GM19467 (cell line): ENCODE data around the gene ZNF740.

Source experiments
- ATAC-seq: cut with Tn5 transposase; IDR thresholded peaks from one replicate; pipeline ENCODE4 v1.9.1; 2021; ENCODE audit warnings: mild to moderate bottlenecking, moderate library complexity; ENCODE audit not compliant: unreplicated experiment

The ZNF740 gene

DNA sequence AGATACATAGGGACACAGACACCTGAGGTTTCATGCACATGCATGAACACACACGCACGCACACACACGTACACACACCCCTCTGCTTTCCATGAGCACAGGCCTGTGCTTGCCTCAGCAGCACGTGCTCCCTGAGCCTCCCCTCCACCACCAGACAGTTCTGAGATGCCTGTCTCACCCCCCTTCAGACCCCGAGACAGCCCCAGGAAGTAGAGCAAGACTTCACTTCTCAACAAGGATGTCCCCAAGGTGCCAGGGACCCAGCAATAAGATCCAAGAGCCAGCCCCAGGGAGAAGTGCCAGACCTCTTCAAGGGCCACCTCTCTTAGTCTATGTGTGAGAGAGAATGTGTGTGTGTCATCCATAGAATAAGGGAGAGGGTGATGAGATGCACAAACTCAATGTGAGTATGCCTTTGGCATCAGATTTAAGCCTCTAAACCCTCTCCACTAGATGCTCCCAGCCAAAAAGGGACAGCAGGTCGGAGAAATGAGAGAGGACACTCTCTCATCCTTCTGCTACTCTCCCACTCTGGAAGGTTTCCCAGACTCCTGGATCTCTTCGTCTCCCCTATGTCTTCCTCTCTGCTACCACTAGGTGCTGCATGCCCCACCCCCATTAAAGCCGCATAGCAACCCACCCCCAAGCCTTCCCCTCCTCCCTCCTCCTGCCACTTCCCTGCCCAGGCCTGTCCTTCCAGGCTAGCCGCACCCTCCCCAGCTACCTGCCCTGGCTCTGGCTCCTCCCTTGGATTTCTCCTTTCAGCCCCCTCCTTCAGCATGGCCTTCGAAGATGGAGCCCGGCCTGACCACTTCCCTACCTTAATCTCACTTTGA, 43.8 kb downstream of the ZNF740 start:
- ATAC-seq: no peak

DNA sequence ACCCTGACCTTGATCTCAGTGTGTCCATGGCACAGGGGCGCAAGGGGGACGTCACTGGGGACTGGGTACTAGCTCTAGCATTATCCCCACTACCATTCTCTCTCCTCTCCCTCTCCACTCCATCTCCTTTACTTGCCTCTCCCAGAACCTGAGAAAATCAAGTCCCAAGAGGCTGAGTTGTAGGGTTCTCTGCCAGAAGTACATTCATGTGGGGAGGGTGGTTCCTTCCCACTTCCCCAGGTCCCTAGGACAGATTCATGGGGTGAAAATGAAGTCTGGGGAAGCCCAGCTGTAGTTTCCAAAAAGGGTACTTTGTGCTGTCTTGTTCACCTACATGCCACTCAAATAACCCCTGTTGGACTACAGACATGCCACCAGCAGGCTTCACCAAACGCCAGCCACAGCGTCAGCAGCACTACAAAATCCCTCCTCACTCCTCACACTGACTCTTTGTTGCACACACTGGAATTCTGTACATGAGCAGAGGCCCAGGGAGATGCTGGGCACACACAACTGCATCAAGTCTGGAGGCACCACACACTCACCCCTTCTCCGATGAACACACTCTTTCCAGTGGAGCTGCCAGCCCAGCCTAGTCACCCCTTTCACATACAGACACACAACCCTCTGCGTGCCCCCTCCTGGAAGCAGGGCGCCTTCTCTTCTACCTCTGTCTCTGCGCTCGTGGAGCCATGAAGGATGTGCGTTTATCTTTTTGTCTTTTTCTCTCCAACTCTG, 44.5 kb downstream of the ZNF740 start:
- ATAC-seq: no peak

DNA sequence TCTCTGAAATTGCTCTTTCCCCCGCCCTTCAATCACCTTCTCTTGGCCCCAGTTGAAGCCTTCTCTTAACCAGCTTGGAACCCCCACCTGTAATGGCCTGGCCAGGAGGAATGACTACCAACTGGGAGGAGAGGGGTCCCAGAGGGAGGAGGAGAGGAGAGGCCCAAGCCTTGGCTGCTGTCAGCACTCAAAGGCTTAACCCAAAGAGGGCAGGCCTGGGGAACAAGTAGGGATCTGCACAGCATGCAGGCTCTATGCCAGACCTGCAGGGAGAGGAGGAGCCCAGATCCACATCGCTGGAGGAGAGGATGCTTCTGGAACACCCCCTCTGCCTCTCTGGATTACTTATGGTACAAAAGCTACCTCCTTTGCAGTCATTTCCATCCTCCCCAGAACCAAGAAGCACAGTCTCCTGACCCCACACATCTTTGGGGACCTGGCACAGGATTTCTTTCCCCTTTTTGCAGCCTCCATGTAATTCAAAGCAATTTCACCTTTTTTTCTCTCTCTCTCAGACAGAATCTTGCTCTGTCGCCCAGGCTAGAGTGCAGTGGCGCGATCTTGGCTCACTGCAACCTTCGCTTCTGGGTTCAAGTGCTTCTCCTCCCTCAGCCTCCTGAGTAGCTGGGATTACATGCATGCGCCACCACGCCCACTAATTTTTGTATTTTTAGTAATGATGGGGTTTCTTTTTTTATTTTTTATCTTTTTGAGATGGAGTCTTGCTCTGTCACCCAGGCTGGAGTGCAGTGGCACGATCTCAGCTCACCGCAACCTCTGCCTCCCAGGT, 45.3 kb downstream of the ZNF740 start:
- ATAC-seq: no peak

DNA sequence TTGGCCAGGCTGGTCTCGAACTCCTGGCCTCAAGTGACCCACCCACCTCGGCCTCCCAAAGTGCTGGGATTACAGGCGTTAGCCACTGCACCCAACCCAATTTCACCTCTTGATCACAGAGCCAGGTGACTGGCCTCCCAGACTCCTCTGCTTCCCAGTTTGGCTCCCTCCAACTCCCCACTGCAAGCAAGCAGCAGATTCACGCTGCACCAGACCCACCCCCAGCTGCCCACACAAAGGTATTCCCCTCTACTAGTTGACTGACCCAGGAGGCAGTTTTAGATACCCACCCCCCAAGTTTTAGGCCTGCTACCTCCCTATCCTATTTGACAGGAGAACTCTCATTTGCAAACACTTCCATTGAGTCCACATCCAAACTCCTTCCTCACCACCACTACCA, 46.3 kb downstream of the ZNF740 start:
- ATAC-seq: no peak

DNA sequence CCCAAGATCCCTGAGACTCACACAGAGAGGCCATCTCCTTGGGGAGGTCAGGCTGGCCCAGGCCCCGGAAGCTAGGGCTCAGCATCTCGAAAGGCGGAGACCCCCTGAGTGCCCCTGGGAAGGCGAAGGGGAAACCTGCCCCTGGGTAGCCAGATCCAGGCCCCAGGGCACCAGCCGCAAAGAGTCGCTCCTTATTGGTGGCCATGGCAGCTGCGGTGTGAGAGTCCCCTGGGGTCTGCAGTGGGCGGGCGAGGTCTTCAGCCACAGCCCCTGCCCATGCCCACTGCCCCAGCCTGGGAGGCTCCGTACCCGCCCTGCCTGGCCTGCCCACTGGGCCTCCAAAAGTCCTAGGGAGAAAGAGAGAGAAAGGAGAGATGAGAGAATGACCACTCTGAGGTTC, 46.8 kb downstream of the ZNF740 start:
- ATAC-seq: no peak

DNA sequence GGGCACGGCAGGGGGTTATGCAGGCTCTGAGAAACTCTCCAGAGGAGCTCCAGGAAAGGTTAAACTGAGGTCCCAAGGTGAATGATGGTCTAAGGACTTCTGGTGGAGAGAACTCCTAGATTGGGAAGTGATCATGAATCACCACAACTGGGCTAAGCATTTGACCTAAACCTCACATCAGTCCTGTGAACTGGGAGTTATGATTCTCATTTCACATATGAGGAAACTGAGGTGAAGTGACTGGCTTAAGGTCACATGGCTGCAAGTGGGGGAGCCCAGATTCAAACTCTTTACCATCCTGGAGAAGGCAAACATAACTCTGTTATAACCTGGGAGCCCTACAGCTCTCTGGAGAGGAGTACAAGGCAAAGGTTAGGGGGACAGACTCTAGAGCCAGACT, 47.3 kb downstream of the ZNF740 start:
- ATAC-seq: no peak

DNA sequence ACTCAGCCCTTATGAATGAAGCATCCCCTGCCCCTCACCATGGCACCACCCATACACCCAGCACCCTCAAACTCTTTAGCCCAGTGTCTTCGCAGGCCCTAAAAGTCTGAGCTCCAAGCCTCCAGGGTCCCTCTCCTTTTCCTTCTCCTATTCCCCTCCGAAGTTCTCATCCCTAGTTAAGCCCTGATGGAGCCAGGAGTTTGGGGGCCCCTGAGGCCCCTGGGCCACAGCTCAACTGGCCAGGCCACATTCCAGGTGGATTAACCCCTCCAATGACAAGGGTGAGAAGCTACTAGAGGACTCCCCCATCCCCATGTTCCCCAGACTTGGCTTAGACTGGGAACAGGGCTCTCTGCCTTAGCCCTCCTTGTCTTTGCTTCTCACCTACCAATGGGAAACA, 48.9 kb downstream of the ZNF740 start:
- ATAC-seq: no peak

DNA sequence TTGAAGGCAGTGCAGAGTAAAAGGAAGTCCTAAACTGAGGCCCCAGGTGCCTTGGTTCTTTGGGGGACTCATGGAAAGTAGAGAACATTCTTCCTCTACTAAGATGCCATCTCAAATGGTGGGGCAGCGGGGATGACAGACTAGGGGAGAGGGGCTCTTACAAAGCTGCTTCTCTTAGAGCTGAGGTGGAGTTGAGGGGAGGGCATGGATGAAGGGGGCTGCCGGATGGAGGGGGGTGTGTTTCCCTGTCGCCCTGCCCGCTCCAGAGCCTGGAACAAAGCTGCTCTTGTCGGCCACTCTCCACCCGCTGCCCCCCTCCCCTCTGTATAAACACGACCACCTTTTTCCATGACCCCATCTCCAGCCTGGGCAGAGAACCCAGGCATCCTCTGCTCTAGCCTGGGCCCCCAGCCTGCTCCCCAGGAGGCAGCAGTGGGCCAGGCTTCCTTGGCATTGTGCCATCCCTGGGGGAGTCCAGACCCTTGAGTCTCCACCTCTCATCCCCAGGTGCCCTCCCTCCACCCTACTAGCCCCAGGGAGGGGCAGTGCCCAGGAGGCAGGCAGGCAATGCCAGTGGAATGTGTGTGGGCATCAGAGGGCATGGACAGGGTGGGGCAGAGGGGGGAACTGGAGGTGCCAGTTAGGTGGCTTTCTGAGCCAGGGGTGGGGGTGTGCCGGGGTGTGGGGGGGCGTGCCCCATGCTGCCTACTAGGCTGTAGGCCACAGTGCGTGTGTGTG, 49.8 kb downstream of the ZNF740 start:
- ATAC-seq: no peak

DNA sequence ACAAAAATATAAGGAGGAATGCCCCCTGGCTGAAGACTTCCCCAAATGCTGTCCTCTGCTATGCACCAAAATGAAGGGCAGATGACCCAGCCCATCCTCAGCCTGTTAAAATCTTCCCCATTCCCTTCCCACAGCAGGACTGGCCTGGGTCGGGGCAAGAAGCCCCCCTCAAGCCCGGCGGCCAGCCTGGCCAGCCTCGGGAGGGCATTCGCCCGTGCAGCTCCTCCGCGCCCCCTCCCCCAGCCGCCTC, 51.1 kb downstream of the ZNF740 start:
- ATAC-seq: no peak

DNA sequence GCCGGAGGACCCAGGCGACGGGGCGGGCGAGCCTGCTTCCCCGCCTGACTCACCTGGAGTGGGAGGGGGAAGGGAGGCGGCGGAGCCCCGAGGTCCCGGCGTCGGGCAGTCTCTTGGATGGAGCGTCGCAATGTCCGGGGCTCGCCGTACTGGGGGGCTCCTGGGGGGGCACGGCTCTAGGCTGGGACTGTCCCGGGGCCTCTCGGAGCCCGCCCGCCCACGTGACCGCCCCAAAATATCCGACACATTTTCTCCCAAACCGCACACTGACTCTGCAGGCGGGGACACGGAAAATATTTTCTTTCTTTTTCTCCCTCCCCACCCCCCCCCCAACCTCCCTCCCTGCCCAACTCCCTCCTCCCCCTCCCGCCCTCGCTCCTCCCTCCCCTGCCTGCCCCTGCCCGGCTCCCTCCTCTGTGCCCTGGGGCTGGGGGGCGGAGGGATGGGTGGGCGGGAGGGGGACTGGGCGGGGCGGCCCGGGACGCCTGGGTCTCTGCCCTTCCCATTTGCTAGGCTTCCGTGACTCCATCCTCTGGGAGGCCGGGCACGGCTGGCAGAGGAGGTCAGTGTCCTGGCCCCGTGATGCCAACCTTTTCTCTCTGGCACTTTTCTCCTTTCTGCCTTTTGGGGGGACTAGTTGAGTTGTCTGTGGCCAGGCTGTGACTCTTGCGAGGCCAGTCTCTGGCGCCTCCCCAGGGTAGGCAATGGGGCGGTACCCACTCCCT, 51.6 kb downstream of the ZNF740 start, which contains the start of gene RARG:
TSS of gene RARG (minus strand) at position 289 of the 725 bp plus-strand sequence. CDS start 4,664 bp downstream, outside the sequence.
- no peak for ATAC-seq

DNA sequence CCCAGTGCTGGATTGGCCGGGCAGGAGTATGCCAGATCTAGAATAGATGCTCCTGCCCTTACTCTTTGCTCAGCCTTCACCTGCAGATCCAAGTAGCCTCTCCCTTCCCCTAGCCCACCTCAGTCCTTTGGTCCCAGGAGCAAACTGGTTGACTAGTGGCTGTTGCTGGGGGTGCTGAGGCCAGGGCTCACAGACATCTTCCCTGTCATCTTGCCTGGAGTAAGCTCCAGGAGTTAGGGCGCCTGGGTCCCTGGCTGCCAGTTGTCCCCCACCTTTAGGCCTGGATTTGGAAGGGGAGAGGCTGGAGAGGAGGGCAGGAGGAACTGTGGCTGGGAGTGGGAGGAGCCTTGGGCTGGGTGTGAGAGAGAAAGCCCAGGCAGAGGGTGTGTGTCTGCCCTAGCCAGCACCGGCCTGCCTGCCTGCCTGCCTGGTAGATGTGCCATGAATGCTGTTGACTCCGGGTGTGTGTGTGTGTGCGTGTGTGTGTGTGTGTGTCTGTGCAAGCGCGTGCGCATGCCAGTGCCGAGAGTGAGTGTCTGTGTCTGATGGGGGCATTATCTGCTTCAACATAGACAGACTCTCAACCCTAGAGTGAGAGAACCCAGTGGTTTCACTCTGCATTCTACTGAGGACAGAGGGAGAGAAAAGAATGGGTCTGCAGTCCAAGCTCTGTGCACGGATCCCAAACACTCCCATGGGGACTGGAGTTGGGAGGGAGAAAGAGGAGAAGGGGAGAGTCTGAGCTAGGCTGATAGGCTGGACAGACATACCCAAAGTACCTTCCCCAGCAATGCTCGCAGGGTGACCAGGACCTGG, 52.3 kb downstream of the ZNF740 start:
- ATAC-seq: no peak

DNA sequence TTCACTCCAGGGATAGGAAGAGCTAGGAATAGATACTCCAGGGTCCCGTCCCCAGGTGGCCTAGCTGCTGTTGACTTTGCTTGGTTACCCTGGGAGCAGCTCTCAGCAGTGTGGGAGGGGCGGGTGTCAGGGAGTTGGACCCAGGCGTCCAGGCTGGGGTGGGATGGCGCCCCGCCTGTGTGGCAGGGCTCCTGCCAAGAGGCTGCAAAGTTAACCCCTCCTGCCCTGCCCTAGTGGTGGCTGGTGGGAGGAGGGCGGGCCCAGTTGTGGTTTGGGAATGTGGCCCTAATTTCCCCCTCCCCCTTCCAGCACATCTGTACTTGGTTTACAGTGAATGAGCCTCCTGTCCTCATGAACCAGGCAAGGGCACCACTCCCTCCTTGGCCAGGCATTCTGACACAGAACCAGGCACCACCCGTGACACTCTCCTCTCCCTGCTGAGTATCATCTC, 53.2 kb downstream of the ZNF740 start:
- ATAC-seq: no peak

DNA sequence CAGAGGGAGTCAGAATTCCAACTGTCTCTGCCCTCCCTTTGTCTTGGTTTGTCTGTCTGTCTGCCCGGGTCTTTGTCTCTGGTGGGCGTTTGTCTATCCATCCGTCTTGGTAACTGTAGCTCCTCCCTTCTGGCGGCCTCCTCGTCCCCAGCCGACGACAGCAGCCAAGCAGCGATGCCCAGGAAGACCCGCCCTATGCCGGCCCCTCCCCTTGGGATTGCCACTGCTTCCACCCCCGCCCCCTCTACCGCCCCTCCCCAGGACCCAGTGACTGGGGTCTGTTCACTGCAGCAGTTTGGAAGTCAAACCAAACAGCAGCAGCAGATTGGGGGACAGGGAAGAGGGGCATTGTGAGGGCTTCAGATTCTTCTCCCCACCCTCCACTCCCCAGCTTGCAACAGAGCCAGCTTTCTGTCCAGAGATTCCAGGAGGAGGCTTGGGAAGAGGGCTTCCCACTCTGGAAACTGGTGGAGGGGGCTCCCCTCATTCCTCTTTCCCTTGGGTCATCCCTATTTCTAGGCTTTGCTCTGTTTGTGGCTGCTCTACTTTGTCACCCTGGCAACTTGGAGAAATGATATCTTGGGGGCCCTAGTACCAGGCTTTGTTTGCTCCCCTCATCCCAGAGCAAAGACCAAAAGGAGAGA, 53.9 kb downstream of the ZNF740 start:
- ATAC-seq: no peak

DNA sequence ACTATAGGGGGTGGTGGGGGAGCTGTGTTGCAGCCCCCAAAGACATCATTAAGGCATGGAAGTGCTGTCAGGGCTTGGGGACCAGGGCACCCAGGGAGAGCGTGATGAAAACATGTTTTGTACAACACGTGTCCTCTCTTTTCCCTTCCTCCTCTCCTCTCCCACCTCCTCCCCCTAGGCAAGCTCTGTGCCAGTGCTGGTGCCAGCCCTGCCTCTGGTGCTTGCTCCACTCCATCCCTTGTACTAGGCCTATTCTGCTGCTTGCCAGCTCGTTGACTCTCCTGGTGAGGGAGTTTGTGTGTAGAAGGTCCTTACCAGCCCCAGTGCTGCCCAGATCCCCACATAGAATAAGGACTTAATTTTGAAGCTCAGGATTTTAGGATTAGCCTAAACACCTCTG, 54.6 kb downstream of the ZNF740 start:
- ATAC-seq: no peak

DNA sequence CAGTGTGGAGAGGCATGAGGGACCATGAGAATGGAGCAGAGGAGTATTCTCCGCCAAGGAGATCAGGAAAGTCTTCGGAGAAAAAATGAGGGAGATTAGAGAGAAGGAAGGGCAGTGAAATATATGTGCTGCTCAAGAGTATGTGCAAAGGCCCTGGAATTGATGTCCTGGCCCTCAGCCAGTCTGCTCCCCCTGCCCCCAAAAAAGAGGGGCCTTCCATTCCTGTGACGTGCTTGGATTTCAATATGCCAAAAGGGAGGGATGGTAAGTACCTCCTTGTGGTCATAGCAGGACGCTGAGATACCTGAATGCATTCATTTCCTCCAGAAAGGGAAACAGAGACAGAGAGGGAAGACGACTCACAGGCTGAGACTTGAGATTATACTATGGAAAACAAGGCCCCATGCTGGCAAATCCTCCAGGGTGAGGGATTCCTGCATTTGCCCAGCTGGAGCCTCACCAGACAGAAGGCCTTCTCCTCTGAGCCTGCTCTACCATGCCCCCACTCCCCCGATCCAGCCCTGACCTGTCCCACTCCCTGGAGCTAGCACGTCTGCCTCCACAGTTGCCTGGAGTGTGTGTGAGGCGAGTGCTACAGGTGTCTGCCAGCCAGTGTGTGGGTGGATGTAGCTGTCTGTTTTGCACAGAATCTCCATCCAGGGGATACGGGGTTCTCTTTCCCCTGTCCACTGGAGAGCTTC, 55.4 kb downstream of the ZNF740 start:
- ATAC-seq: no peak

DNA sequence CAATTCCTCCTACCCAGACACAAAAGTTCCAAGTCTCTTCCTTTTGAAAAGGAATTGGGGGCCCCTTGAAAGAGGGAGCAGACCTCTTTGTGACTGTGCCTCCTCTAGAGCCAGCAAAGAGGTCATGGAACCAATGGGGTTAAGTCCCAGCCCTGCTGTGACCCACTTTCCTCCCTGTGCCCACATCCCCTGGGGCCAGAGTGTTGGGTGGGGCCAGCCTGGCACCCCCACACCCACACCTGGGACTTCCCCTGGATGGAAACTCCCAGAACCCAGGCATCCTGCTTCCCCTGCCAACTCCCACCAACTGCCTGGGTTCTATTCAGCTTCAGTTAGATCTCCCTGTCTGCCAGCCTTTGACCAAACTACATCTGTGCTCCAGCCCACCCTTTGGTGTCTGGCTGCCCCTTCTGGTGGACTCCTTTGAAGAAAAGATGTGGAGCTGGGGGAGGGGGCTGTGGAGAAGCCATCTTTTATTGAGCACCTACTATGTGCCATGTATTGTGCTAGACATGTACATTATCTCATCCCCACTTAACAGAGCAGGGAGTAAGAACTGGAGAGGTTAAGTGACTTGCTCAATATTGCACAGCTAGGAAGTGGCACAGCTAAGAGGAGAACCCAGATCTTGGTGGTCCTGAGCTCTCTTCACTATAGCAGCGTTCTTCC, 56.1 kb downstream of the ZNF740 start:
- no peak for ATAC-seq

DNA sequence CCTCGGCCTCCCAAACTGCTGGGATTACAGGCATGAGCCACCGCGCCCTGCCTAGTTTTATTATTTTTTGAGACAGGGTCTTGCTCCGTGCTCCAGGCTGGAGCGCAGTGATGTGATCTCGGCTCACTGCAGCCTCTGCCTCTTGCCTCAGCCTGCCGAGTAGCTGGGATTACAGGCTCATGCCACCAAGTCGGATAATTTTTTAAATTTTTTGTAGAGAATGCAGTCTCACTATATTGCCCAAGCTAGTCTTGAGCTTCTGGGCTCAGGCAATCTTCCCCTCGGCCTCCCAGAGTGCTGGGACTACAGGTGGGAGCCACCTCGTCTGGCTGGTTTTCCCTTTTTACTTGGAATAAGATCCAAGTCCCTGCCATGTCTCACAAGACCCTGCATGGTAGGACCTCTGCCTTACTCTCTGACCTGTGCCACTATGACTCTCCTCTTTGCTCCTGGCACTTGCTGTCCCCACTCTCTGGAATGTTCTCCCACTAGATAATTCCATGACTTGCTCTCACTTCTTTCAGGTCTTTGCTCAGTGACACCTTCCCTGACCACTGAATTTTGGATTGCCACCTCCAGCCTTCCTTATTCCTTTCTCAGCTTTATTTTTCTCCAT, 59.2 kb downstream of the ZNF740 start:
- no peak for ATAC-seq
